Activated CD4-positive, CD25-positive, alpha-beta regulatory T cell (primary cell): Measurements from ENCODE around the gene TMEM179.

Experiments used
- DNase-seq, 4 experiments: peaks; one replicate each; lab custom pipeline; 2025; lab: John Stamatoyannopoulos, UW

The TMEM179 gene

GRCh38 chr14:104598910-104599273 lies 5.7 kb downstream of the TMEM179 start:
- DNase-seq, result no peak

DNA sequence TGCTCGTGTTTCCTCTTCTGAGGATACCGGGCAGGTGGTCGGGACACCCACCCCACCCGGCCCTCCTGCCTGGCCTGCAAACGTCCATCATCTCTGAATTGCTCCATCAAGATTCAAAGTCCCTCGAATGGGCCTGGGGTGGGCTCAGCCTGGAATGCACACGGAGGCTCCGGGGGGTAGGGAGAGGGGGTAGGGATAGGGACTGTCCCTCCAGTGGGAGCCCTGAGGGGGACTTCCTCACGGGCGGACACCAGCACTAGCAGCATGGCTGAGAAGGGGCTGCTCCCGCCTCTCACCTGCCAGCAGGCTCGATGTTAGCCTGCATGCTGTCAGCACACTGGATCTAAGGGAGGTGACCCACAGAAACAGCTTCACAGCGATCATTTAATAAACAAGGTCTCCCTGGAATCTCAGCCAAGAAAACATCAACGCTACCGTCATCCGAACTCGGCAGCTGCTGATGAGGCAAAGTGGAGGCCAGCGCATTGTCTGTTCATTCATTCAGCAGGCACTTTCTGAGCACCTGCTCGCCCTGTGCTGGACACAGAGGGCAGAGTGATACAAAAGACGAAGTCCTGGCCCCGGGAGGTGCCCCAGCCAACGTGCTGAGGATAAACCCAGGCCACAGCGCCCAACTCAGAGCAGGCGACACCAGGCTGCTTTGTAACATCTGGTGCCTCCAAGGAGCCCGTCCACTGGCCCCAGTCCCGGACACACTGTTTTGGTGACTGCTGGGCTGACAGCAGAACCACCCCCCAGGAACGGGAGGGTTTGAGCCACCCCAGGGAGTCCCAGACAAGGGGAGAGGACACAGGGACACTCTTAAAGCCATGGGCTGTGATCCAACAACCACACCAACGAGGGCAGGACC lies 6.3 kb downstream of the TMEM179 start:
- no peak for DNase-seq

DNA sequence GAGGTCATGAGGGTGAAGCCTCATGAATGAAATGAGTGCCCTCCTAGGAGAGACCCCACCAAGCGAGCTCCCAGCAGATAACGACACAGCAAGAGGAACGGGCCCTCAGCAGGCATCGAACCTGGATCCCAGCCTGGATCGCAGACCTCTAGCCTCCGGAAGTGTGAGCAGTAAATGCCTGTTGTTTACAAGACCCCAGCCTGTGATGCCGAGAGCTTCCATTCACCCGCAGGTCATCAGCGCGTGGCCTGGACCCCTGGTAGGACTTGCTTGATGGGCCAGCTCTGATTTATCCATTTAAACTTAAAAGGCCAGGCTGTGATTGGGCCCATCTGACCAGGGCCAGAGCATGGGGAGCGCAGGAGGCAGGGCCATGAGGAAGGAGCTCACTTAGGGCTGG lies 7.0 kb downstream of the TMEM179 start:
- no peak for DNase-seq

DNA sequence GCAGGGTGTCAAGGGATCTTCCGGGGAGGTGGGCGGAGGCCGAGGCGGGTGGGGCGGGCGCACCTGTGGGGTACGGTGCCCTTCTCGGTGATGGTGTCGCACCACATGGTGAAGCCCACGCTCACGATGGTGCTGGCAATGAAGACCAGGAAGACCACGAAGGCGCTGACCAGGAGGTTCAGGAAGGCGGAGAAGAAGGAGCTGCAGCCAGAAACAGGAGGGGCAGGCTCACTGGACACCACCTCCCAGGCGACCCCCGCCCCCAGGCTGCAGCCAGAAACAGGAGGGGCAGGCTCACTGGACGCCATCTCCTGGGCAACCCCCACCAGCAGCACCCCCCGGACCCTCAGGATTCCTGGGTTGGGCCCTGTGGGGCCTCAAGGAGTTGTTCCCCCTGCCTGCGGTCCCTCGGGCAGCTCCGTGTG lies 7.6 kb downstream of the TMEM179 start:
- no peak for DNase-seq

GRCh38 chr14:104596451-104596918 lies 8.1 kb downstream of the TMEM179 start:
- DNase-seq, result no peak

DNA sequence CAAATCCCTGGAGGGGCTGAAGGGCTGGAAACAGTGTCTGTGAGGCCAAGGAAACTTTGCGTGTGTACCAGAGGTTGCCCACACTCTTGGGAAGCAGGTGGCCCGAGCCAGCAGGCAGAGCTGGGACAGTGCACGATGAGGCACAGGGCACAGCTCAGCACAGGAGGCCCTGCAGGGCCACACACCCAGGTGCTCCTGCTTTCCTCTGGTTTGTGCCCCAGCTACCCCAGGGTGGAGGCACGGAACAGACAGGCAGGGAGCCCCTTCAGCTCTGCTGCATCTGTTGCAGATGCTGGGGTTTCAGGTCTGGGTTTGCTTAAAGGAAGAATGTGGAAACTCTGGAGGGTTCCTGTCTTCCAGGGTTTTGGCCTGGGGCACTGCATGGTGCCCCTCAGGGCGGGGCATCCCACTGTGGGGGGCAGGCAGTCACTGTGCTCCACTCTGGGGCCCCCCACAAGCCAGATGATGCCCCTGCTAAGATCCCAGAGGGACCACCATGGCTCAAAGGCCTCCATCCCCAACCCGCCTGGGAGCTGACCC lies 8.6 kb downstream of the TMEM179 start:
- no peak for DNase-seq

GRCh38 chr14:104595116-104595675 lies 9.4 kb downstream of the TMEM179 start:
- no peak for DNase-seq

- DNase-seq, result no peak
Observed at GRCh38 chr14:104594310-104595046, 10.1 kb downstream of the TMEM179 start.

DNA sequence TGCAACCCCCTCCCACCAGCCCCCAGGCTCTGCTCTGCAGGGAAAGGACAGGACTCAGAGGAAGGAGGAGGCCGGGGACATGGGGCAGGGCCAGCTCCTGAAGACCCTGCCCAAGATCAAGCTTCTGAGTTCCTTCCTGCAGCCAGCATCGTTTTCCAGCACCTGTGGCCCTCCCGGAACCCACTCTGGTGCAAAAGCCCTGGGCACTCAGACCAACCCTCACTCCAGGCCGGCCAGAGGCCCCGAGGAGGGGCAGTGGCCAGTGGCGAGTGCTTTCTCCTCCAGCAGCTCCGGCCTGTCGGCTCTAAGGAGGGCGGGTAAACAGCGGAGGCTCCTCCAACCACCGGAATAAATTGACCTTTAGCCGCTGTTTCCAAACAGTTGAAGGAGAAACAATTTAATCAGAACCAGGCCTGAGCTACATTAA lies 10.8 kb downstream of the TMEM179 start:
- DNase-seq, result no peak

- no peak for DNase-seq
Observed at GRCh38 chr14:104593241-104593701, 11.3 kb downstream of the TMEM179 start.

- DNase-seq, result no peak
Observed at GRCh38 chr14:104592785-104593184, 11.8 kb downstream of the TMEM179 start.

GRCh38 chr14:104592292-104592672 lies 12.3 kb downstream of the TMEM179 start:
- DNase-seq, result no peak

DNA sequence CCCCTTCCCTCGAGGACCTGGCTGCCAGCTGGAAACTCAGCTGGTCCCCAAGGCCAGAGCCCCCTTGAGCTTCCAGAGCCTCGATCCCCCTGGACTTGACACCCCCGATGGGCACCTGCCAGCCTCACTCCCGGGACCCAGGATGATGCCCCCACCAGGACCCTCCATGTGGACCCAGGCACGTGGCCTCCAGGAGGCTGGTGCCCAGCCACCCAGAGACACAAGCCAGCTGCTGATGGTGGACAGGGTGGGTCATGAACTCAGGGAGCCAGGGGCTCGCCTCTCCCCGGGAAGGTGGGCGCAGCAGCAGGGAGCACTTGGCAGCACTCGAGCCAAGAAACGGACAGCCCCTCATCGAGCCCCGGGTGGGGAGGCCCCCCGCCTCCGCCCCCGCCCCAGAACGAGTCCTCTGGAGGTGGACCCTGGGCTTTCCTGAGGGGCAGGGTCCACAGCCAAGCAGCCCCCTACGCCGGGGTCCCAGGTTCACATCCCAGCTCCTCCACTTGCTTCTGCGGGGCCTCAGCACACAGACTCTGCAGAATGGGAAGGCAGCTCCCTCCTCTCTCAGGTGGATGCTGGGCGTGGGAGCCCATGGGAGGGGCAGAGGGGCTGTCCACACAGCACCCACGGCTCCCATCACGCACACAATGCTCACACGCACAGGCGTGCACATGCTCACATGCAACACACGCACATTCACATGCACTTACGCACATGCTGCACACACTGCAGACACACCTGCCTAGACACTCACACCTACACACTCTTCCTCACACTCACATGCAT lies 12.9 kb downstream of the TMEM179 start:
- DNase-seq, result no peak

DNA sequence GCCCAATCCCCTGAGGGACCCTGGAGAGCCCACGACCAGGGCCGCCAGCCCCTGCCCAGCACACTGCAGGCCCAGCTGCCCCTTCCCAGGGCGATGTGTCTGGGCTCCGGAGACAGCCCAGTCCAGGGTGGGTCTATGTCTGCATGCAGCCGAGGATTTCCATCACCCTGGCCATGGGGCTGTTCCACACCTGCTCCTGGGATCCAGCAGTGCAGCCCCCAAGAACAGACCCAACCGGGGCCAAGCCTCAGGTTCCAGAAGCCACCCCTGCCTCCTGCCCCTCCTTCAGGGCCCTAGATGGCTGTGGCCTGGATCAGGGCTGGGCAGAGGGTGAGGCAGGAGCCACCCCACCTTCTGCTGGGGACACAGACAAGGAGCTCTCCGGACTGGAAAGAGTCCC lies 13.5 kb downstream of the TMEM179 start:
- DNase-seq, result no peak

GRCh38 chr14:104590240-104590965 lies 14.2 kb downstream of the TMEM179 start:
- DNase-seq, result no peak

- no peak for DNase-seq
Observed at GRCh38 chr14:104589338-104590195, 15.0 kb downstream of the TMEM179 start.

- no peak for DNase-seq
Observed at GRCh38 chr14:104588066-104588857, 16.3 kb downstream of the TMEM179 start.

- no peak for DNase-seq
Observed at GRCh38 chr14:104587641-104588040, 16.9 kb downstream of the TMEM179 start.
